Colonic mucosa (tissue), 4 donors: ENCODE measurements around the gene DGKI. TPM values are rescaled to one million over a fixed set of nuclear protein-coding genes. Genes with fewer than 3 reads are reported as not detected.

Experiments
- DNase-seq: peaks from one replicate; pipeline ENCODE4 v3.0.0-alpha.2; 2020
- H3K27ac ChIP-seq: fragments of 200-600 bp; one replicate; pipeline ENCODE4 v1.8.0; 2021
- H3K27me3 ChIP-seq: fragments of 200-600 bp; one replicate; pipeline ENCODE4 v1.8.0; 2021
- H3K36me3 ChIP-seq: fragments of 200-600 bp; one replicate; pipeline ENCODE4 v1.8.0; 2021
- H3K4me1 ChIP-seq: fragments of 200-600 bp; one replicate; pipeline ENCODE4 v1.8.0; 2021; ENCODE audit warnings: mild to moderate bottlenecking
- H3K4me3 ChIP-seq: fragments of 200-600 bp; one replicate; pipeline ENCODE4 v1.8.0; 2021
- H3K9ac ChIP-seq, 2 donors: one replicate each; pipeline ENCODE4 v1.7.0; 2013; ENCODE audit warnings: control low read depth in 2 of 2, low read depth in 2 of 2, low read length in 2 of 2
- H3K9me3 ChIP-seq: fragments of 200-600 bp; one replicate; pipeline ENCODE4 v1.8.0; 2021
- CTCF ChIP-seq: fragments of 200-600 bp; IDR thresholded peaks from one replicate; pipeline ENCODE4 v1.8.0; 2022; ENCODE audit warnings: antibody characterized with exemption, mild to moderate bottlenecking
- intact Hi-C: fragments of 100-400 bp; cut with DNase I; formaldehyde crosslinking; loops from one replicate; pipeline ENCODE4 v1.14.1; 2022
- total RNA-seq, 2 donors: library from RNA; stranded (reverse); fragmentation: NEBNext Ultra II Directional in 1 of 2; extraction: Animal tissue kit (Norgen Biotek cat#: 25700) in 1 of 2; gene quantifications; one replicate each; pipeline ENCODE4 v1.2.1, GENCODE V29; 2021
- donor health status: healthy.
- donor health status: DM: no; HTN: no; CAD: no.
- donor health status: DM: no; HTN: no; CAD: no.

Gene DGKI
- total RNA-seq, 2 donors from 2014 or later: 0.35 to 0.67 TPM

- Histone ChIP-seq H3K9me3 (no peaks in the 10 kb centered on the region), H3K27me3 (no peaks in the 10 kb centered on the region), H3K9ac (no peak overlapping the region), H3K4me3 (no peak overlapping the region), H3K4me1 (no peaks in the 10 kb centered on the region), H3K36me3 (no peaks in the 10 kb centered on the region), H3K27ac (no peak overlapping the region)
- intact Hi-C loops: no loop called here
- no peak for TF ChIP-seq CTCF
- no peak for DNase-seq
Measured at GRCh38 chr7:137661634-137662033, 185.1 kb downstream of the DGKI start.

GRCh38 chr7:137658190-137658900, 188.4 kb downstream of the DGKI start:
- intact Hi-C loops: loop anchor here (5.0 kb wide), 1 partner anchor 349 kb away; no protein-coding TSS in a partner anchor
- Histone ChIP-seq H3K9me3 (no peaks in the 10 kb centered on the region), H3K4me1 (no peaks in the 10 kb centered on the region), H3K36me3 (no peaks in the 10 kb centered on the region), H3K9ac (no peak overlapping the region), H3K27ac (no peak overlapping the region), H3K27me3 (no peaks in the 10 kb centered on the region), H3K4me3 (no peak overlapping the region)
- TF ChIP-seq CTCF: no peak
- DNase-seq: no peak

GRCh38 chr7:137657476-137658189, 189.1 kb downstream of the DGKI start:
- H3K4me1 ChIP-seq: no peaks in the 10 kb centered on the region
- DNase-seq: no peak
- no peaks in the 10 kb centered on the region for H3K9me3 ChIP-seq
- no peak overlapping the region for H3K9ac ChIP-seq
- intact Hi-C loops: loop anchor here (5.0 kb wide), 1 partner anchor 350 kb away; no protein-coding TSS in a partner anchor
- no peaks in the 10 kb centered on the region for H3K27me3 ChIP-seq
- H3K4me3 ChIP-seq: no peak overlapping the region
- no peak overlapping the region for H3K27ac ChIP-seq
- no peak for TF ChIP-seq CTCF
- no peaks in the 10 kb centered on the region for H3K36me3 ChIP-seq

- Histone ChIP-seq H3K9ac (no peak overlapping the region), H3K4me3 (no peak overlapping the region), H3K4me1 (no peaks in the 10 kb centered on the region), H3K27me3 (no peaks in the 10 kb centered on the region), H3K36me3 (no peaks in the 10 kb centered on the region), H3K27ac (no peak overlapping the region), H3K9me3 (no peaks in the 10 kb centered on the region)
- no peak for TF ChIP-seq CTCF
- intact Hi-C loops: loop anchor here (1.0 to 5.0 kb wide), 2 partner anchors 241 to 350 kb away; no protein-coding TSS in a partner anchor
- DNase-seq: no peak
Measured at GRCh38 chr7:137656850-137657232, 189.9 kb downstream of the DGKI start.

GRCh38 chr7:137656227-137656849, 190.4 kb downstream of the DGKI start:
- Histone ChIP-seq H3K4me1 (no peaks in the 10 kb centered on the region), H3K36me3 (no peaks in the 10 kb centered on the region), H3K27ac (no peak overlapping the region), H3K9me3 (no peaks in the 10 kb centered on the region), H3K4me3 (no peak overlapping the region), H3K27me3 (no peaks in the 10 kb centered on the region), H3K9ac (no peak overlapping the region)
- intact Hi-C loops: loop anchor here (1.0 to 5.0 kb wide), 2 partner anchors 242 to 351 kb away; no protein-coding TSS in a partner anchor
- peak; percentile 81 for TF ChIP-seq CTCF
- DNase-seq: peak; percentile 81
